Suprapubic skin (tissue), 4 donors: ENCODE data around the gene HACD4. TPM values are rescaled to one million over a fixed set of nuclear protein-coding genes. Genes with fewer than 3 reads are reported as not detected.

Source experiments
- DNase-seq, 2 donors: peaks; one replicate each; pipeline ENCODE4 v3.0.0-alpha.2; 2019; ENCODE audit warnings: low spot score in 2 of 2
- H3K27ac ChIP-seq: fragments of 200-600 bp; sonication (generic); one replicate; pipeline ENCODE4 v1.5.1; 2019
- H3K27me3 ChIP-seq: fragments of 200-600 bp; sonication (generic); one replicate; pipeline ENCODE4 v1.5.1; 2019
- H3K36me3 ChIP-seq: fragments of 200-600 bp; sonication (generic); one replicate; pipeline ENCODE4 v1.5.1; 2019
- H3K4me1 ChIP-seq: fragments of 200-600 bp; sonication (generic); one replicate; pipeline ENCODE4 v1.5.1; 2019
- H3K4me3 ChIP-seq: fragments of 200-600 bp; sonication (generic); one replicate; pipeline ENCODE4 v1.5.1; 2019; ENCODE audit warnings: mild to moderate bottlenecking
- H3K9me3 ChIP-seq: fragments of 200-600 bp; sonication (generic); one replicate; pipeline ENCODE4 v1.5.1; 2019
- CTCF ChIP-seq, 2 donors: fragments of 200-600 bp in 1 of 2; fragments of 450-650 bp in 1 of 2; sonication (generic) in 1 of 2; IDR thresholded peaks; one replicate each; pipeline ENCODE4 v1.5.1; 2016 to 2019; ENCODE audit warnings: antibody characterized with exemption in 2 of 2, mild to moderate bottlenecking in 1 of 2, moderate library complexity in 1 of 2
- EP300 ChIP-seq: sonication (generic); formaldehyde crosslinking; IDR thresholded peaks from one replicate; pipeline ENCODE4 v1.6.1; 2017; ENCODE audit warnings: antibody characterized with exemption
- POLR2A ChIP-seq, 2 donors: fragments of 450-650 bp; IDR thresholded peaks; one replicate each; pipeline ENCODE4 v1.6.1; 2017; ENCODE audit warnings: antibody characterized with exemption in 2 of 2, mild to moderate bottlenecking in 2 of 2, moderate library complexity in 2 of 2
- POLR2AphosphoS5 ChIP-seq, 3 donors: sonication (generic); formaldehyde crosslinking; IDR thresholded peaks; one replicate each; pipeline ENCODE4 v1.6.1; 2017; ENCODE audit warnings: antibody characterized with exemption in 3 of 3
- WGBS: methylation state at CpG from one replicate; pipeline ENCODE4 v1.1.5; 2018; 5-methylcytosine and 5-hydroxymethylcytosine counted together
- total RNA-seq, 4 donors: library from RNA; depleted of rRNA; stranded (reverse); fragments of >200 nt; gene quantifications; one replicate each; pipeline ENCODE4 v1.1.0, GENCODE V29; 2016

The HACD4 gene
- total RNA-seq, 4 donors from 2014 or later = 1.9 to 4.1 (median 2.9) TPM

- H3K27me3 ChIP-seq = no peaks in the 10 kb centered on the region
- peaks cover 12% of the 10 kb centered on the region for H3K36me3 ChIP-seq
- peaks cover 6% of the 10 kb centered on the region for H3K9me3 ChIP-seq
- DNase-seq = no peak
- TF ChIP-seq CTCF (IDR thresholded peaks at IDR 0.05) (no peak), POLR2A (IDR thresholded peaks at IDR 0.05) (no peak), POLR2AphosphoS5 (IDR thresholded peaks at IDR 0.05) (no peak), EP300 (no peak)
- H3K4me1 ChIP-seq = no peaks in the 10 kb centered on the region
- H3K4me3 ChIP-seq = no peak overlapping the region
- no peak overlapping the region for H3K27ac ChIP-seq
- 34% methylated on average over 1 of the region's 1 CpG for WGBS
Measured at GRCh38 chr9:21001581-21001980, 29.9 kb downstream of the HACD4 start.

DNA sequence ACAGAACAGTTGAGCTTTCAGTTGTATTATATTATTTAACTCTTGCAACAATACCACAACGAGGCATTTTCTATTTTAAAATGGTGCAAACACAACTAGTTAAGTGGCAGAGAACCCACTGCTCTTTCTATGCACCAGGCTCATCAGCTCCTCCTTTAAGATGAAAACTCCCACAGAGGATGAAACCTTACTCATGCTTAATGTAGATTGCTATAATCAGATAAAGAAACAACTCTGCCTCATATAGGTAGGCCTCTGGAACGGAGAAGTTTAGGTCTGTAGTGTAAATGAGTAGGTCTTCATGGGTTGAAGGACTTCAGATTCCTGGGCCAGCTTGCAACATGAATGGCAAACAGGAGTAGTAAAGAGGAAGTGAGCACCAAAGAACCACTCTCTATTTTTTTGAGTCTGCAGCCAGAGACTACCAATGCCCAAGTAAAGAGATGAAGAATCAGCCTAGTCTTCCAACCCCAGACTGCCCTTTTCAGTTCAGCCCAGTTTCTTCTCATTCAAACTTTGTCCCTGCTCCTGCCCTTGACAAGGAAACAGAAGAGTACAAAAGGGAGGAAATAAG lies 33.9 kb downstream of the HACD4 start:
- 88% methylated on average over 2 of the region's 2 CpGs for WGBS
- no peak overlapping the region for H3K4me3 ChIP-seq
- TF ChIP-seq EP300 = no peak
- TF ChIP-seq POLR2AphosphoS5 (IDR thresholded peaks at IDR 0.05) = no peak
- no peak for TF ChIP-seq CTCF (IDR thresholded peaks at IDR 0.05)
- TF ChIP-seq POLR2A (IDR thresholded peaks at IDR 0.05) = no peak

DNA sequence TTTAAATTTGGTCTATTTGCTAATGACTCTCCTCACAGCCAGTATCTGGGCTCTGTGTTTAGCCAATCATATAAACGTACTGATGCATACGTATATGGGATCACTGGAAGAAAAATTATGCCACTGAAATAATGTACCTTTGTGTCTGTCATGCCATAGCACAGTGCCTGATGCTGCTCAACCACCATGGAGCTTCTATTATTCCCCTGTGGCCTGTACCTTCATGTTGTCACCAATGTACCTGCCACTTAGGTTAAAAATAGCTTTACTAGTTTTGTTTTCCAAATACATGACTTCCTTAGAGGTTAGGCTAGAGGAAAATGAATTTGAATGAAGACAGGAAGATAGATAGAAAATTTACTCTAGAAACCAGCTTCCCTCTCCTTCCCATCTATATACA lies 34.6 kb downstream of the HACD4 start:
- H3K4me3 ChIP-seq = no peak overlapping the region
- no peak overlapping the region for H3K27ac ChIP-seq
- TF ChIP-seq EP300 (no peak), POLR2A (IDR thresholded peaks at IDR 0.05) (no peak), CTCF (IDR thresholded peaks at IDR 0.05) (no peak), POLR2AphosphoS5 (IDR thresholded peaks at IDR 0.05) (no peak)
- WGBS = 100% methylated on average over 2 of the region's 2 CpGs
- H3K4me1 ChIP-seq = no peaks in the 10 kb centered on the region
- H3K36me3 ChIP-seq = peaks cover 8% of the 10 kb centered on the region
- no peaks in the 10 kb centered on the region for H3K27me3 ChIP-seq
- no peak for DNase-seq
- H3K9me3 ChIP-seq = peaks cover 6% of the 10 kb centered on the region

More for the DNA sequence above, 33.9 kb downstream of the HACD4 start:
- Histone ChIP-seq H3K36me3 (peaks cover 8% of the 10 kb centered on the region), H3K27me3 (no peaks in the 10 kb centered on the region), H3K4me1 (no peaks in the 10 kb centered on the region), H3K27ac (no peak overlapping the region), H3K9me3 (peaks cover 6% of the 10 kb centered on the region)
- DNase-seq = no peak

DNA sequence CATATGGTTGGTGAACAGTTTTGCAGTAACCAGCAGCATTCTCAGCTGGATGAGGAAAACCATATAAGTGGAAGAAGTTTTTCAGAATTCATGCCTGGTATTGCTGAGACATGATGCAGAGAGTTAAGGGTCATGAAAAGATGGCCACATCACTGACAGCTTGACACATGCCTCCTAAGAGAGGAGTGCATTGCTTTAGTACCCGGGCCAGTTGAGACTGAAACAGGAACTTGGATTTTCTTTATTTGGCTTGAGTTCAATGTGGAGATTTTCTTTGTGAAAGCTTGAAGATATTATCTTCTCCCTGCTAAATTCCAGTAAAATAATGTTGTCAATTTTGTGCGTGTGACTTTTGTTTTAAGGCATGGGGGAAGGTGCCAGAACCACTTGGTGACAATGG lies 35.8 kb downstream of the HACD4 start:
- Histone ChIP-seq H3K27me3 (no peaks in the 10 kb centered on the region), H3K27ac (no peak overlapping the region), H3K4me3 (no peak overlapping the region), H3K36me3 (peaks cover 8% of the 10 kb centered on the region), H3K9me3 (no peaks in the 10 kb centered on the region), H3K4me1 (no peaks in the 10 kb centered on the region)
- TF ChIP-seq POLR2A (IDR thresholded peaks at IDR 0.05) (no peak), EP300 (no peak), POLR2AphosphoS5 (IDR thresholded peaks at IDR 0.05) (no peak), CTCF (IDR thresholded peaks at IDR 0.05) (no peak)
- DNase-seq = no peak
- 50% methylated on average over 2 of the region's 2 CpGs for WGBS

DNA sequence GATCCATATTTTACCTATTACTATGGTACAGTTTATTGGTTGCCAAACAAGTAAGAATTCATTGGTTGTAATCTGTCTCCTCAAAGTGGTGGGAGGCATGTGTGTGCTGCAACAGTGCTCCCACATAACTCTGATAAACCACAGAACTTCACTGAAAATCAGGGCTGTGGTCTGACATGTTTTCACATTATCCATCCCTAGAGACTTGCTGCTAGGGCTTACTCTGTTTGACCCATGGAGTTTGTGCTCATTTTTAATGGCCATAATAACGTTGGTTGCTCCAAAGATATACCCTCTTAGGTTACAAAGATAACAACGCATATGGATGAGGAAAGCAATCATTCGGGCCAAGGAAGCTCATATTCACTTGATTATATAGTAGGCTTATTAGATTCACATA lies 37.0 kb downstream of the HACD4 start:
- no peak overlapping the region for H3K27ac ChIP-seq

More for the DNA sequence above, 37.0 kb downstream of the HACD4 start:
- WGBS = 88% methylated on average over 3 of the region's 3 CpGs
- no peak for DNase-seq
- TF ChIP-seq POLR2AphosphoS5 (IDR thresholded peaks at IDR 0.05) (no peak), EP300 (no peak), CTCF (IDR thresholded peaks at IDR 0.05) (no peak), POLR2A (IDR thresholded peaks at IDR 0.05) (no peak)
- Histone ChIP-seq H3K4me3 (no peak overlapping the region), H3K27me3 (no peaks in the 10 kb centered on the region), H3K9me3 (no peaks in the 10 kb centered on the region), H3K4me1 (no peaks in the 10 kb centered on the region), H3K36me3 (peaks cover 8% of the 10 kb centered on the region)
